ENCODE results near the gene GPR158. TPM values are rescaled to one million over a fixed set of nuclear protein-coding genes. Genes with fewer than 3 reads are reported as not detected.
"Not testable (repeated sequence)": the region's sequence is repeated elsewhere in the genome, so short reads cannot be mapped to it uniquely, and the experiment has no call there.

GPR158 gene
- total RNA-seq, 1 experiment from 2014 or later, result not detected

GRCh38 chr10:25328361-25328760, 153.6 kb downstream of the GPR158 start:
- Mint-ChIP-seq H3K36me3 (ENCODE audit: insufficient read depth, unreplicated experiment) (peaks cover 5% of the 10 kb centered on the region), H3K4me3 (ENCODE audit: unreplicated experiment) (no peak overlapping the region), H3K27me3 (ENCODE audit: insufficient read depth, unreplicated experiment) (peaks cover 15% of the 10 kb centered on the region), H3K4me1 (ENCODE audit: insufficient read depth, unreplicated experiment) (no peaks in the 10 kb centered on the region), H3K27ac (ENCODE audit: low read depth, unreplicated experiment) (no peak overlapping the region), H3K9me3 (ENCODE audit: unreplicated experiment) (no peaks in the 10 kb centered on the region)
- ChIA-PET POLR2A (no interaction called here), CTCF (no interaction called here)
- DNase-seq (ENCODE audit: unreplicated experiment), result no peak
- intact Hi-C loops (cut with micrococcal nuclease), result no loop called here
- no peak for TF ChIP-seq CTCF (IDR thresholded peaks at IDR 0.05; ENCODE audit: unreplicated experiment)
- BruUV-seq (replicated peaks), result no TSS peak

DNA sequence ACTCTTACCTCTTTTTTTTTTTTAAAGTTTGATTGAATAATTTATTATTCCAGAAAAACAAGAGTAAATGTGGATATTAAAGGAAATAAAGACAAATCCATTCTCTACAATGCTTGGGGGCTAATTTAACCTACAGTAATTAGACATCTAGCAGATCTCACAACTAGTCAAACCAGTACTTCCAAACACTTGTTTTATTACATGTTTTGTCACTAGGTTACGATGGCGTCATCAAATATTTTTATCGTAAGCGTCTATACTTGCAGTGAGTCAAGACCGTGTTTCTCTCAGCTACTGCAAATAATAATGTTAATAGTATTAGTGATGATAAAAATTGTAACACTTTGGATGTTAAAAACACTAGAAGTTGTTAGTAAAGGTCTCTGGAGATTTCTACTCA, 154.8 kb downstream of the GPR158 start:
- H3K4me1 Mint-ChIP-seq (ENCODE audit: insufficient read depth, unreplicated experiment); DNase-seq (ENCODE audit: unreplicated experiment); POLR2A ChIA-PET; intact Hi-C loops (cut with micrococcal nuclease); BruUV-seq (replicated peaks); H3K4me3 Mint-ChIP-seq (ENCODE audit: unreplicated experiment); H3K9me3 Mint-ChIP-seq (ENCODE audit: unreplicated experiment); H3K27ac Mint-ChIP-seq (ENCODE audit: low read depth, unreplicated experiment); CTCF ChIA-PET; H3K36me3 Mint-ChIP-seq (ENCODE audit: insufficient read depth, unreplicated experiment): not testable (repeated sequence)
- H3K27me3 Mint-ChIP-seq (ENCODE audit: insufficient read depth, unreplicated experiment), result peaks cover 27% of the 10 kb centered on the region

DNA sequence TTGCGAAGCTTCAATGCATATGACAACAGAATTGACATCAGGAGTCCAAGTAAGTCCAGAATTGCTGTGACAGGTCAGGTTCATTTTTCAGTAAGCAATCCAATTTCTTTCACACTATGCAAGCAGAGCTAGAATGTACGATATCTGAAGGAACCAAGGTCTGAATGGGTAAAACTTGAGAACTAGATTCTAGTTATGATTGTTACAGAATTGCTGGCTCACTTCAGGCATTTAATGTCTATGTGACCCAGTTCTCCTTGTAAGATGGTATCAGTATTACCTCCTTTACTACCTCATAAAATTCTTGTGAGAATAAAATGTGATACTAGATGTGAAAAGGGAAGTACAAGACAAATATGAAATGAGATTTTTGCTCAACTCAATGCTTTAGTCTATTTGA, 159.6 kb downstream of the GPR158 start:
- intact Hi-C loops (cut with micrococcal nuclease), result no loop called here
- H3K9me3 Mint-ChIP-seq (ENCODE audit: unreplicated experiment), result no peaks in the 10 kb centered on the region
- H3K4me1 Mint-ChIP-seq (ENCODE audit: insufficient read depth, unreplicated experiment), result no peaks in the 10 kb centered on the region
- no peak for DNase-seq (ENCODE audit: unreplicated experiment)
- no TSS peak for BruUV-seq (replicated peaks)
- TF ChIP-seq CTCF (IDR thresholded peaks at IDR 0.05; ENCODE audit: unreplicated experiment), result no peak
- ChIA-PET CTCF (no interaction called here), POLR2A (no interaction called here)
- H3K4me3 Mint-ChIP-seq (ENCODE audit: unreplicated experiment), result no peak overlapping the region
- no peaks in the 10 kb centered on the region for H3K36me3 Mint-ChIP-seq (ENCODE audit: insufficient read depth, unreplicated experiment)
- no peak overlapping the region for H3K27ac Mint-ChIP-seq (ENCODE audit: low read depth, unreplicated experiment)
- peaks cover 51% of the 10 kb centered on the region for H3K27me3 Mint-ChIP-seq (ENCODE audit: insufficient read depth, unreplicated experiment)

- TF ChIP-seq CTCF (IDR thresholded peaks at IDR 0.05; ENCODE audit: unreplicated experiment), result no peak
- no TSS peak for BruUV-seq (replicated peaks)
- Mint-ChIP-seq H3K9me3 (ENCODE audit: unreplicated experiment) (no peaks in the 10 kb centered on the region), H3K4me3 (ENCODE audit: unreplicated experiment) (no peak overlapping the region), H3K4me1 (ENCODE audit: insufficient read depth, unreplicated experiment) (no peaks in the 10 kb centered on the region), H3K27me3 (ENCODE audit: insufficient read depth, unreplicated experiment) (peaks cover 68% of the 10 kb centered on the region), H3K27ac (ENCODE audit: low read depth, unreplicated experiment) (no peak overlapping the region), H3K36me3 (ENCODE audit: insufficient read depth, unreplicated experiment) (no peaks in the 10 kb centered on the region)
- POLR2A ChIA-PET, result no interaction called here
- intact Hi-C loops (cut with micrococcal nuclease), result no loop called here
- CTCF ChIA-PET, result no interaction called here
- no peak for DNase-seq (ENCODE audit: unreplicated experiment)
These were observed 161.5 kb downstream of the GPR158 start for GRCh38 chr10:25336330-25336729.

- Mint-ChIP-seq H3K4me1 (ENCODE audit: insufficient read depth, unreplicated experiment) (no peaks in the 10 kb centered on the region), H3K9me3 (ENCODE audit: unreplicated experiment) (no peaks in the 10 kb centered on the region), H3K27ac (ENCODE audit: low read depth, unreplicated experiment) (no peak overlapping the region), H3K36me3 (ENCODE audit: insufficient read depth, unreplicated experiment) (no peaks in the 10 kb centered on the region), H3K27me3 (ENCODE audit: insufficient read depth, unreplicated experiment) (peaks cover 73% of the 10 kb centered on the region), H3K4me3 (ENCODE audit: unreplicated experiment) (no peak overlapping the region)
- ChIA-PET POLR2A (no interaction called here), CTCF (no interaction called here)
- TF ChIP-seq CTCF (IDR thresholded peaks at IDR 0.05; ENCODE audit: unreplicated experiment), result no peak
- intact Hi-C loops (cut with micrococcal nuclease), result no loop called here
- no TSS peak for BruUV-seq (replicated peaks)
- no peak for DNase-seq (ENCODE audit: unreplicated experiment)
These were observed 163.5 kb downstream of the GPR158 start for GRCh38 chr10:25338271-25338670.

Measured in MCF 10A (cell line).